PFSK-1 (cell line): ENCODE results near the gene TMEM89.

ENCODE experiments used
- POLR2AphosphoS5 ChIP-seq: IDR thresholded peaks from 2 replicates; pipeline ENCODE4 v1.6.1; 2012; ENCODE audit warnings: low read depth, mild to moderate bottlenecking, control low read depth, low read length, moderate library complexity
- SIN3A ChIP-seq: IDR thresholded peaks from 2 replicates; pipeline ENCODE4 v1.6.1; 2012; ENCODE audit warnings: mild to moderate bottlenecking, low read length, moderate library complexity, borderline replicate concordance; ENCODE audit not compliant: insufficient read depth
- TAF1 ChIP-seq: IDR thresholded peaks from 2 replicates; pipeline ENCODE4 v1.6.1; 2012; ENCODE audit warnings: low read length, control low read depth, borderline replicate concordance; ENCODE audit not compliant: insufficient read depth
- TF ChIP-seq, protein P1 (sequence below), 2 experiments: IDR thresholded peaks; 2 replicates each; pipeline versions ENCODE4 v1.6.1 to v1.8.0; 2011 to 2012; ENCODE audit warnings: low read depth in 2 of 2, low read length in 2 of 2, control low read depth in 1 of 2, inconsistent platforms in 1 of 2, mild to moderate bottlenecking in 1 of 2, moderate library complexity in 1 of 2; ENCODE audit not compliant: insufficient read depth in 1 of 2

DNA sequence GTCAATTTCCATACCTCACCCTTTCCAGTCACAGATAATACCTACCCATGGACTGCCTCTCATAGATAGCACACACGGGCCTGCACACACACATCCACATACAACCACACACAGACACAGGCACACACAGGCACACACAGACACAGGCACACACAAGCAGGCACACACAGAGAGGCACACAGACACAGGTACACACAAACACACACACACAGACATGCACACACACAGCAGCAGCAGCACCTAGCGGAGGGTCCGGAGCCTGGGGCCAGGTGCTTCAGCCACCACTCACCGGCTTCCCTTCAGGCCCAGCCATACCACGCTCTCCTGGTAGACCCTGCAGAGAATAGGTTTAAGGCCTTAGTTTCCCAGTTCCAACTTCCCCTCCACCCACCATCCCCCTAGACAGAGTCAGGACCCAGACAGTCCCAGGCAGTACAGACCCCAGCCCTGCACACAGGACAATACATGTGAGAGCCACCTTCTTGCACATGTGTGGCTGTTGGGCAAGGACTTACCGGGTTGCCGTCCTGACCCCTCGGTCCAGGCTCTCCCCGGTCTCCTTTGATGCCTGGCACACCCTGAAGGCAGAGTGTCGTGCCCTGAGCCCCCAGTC is 47.5 kb downstream of the TMEM89 start:
- TF ChIP-seq, protein P1, sequence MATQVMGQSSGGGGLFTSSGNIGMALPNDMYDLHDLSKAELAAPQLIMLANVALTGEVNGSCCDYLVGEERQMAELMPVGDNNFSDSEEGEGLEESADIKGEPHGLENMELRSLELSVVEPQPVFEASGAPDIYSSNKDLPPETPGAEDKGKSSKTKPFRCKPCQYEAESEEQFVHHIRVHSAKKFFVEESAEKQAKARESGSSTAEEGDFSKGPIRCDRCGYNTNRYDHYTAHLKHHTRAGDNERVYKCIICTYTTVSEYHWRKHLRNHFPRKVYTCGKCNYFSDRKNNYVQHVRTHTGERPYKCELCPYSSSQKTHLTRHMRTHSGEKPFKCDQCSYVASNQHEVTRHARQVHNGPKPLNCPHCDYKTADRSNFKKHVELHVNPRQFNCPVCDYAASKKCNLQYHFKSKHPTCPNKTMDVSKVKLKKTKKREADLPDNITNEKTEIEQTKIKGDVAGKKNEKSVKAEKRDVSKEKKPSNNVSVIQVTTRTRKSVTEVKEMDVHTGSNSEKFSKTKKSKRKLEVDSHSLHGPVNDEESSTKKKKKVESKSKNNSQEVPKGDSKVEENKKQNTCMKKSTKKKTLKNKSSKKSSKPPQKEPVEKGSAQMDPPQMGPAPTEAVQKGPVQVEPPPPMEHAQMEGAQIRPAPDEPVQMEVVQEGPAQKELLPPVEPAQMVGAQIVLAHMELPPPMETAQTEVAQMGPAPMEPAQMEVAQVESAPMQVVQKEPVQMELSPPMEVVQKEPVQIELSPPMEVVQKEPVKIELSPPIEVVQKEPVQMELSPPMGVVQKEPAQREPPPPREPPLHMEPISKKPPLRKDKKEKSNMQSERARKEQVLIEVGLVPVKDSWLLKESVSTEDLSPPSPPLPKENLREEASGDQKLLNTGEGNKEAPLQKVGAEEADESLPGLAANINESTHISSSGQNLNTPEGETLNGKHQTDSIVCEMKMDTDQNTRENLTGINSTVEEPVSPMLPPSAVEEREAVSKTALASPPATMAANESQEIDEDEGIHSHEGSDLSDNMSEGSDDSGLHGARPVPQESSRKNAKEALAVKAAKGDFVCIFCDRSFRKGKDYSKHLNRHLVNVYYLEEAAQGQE (IDR thresholded peaks at IDR 0.05; ENCODE audit: insufficient read depth in 1 of 2, low read depth in 2 of 2, low read length in 2 of 2), result no peak
- TF ChIP-seq TAF1 (no peak), POLR2AphosphoS5 (no peak), SIN3A (no peak)
